NCI-H2227 treated with DMSO at 0.1 percent for 48 hours (cell line): ENCODE results near the gene ATP6V0A1.
A peak's percentile ranks its signal among the peaks of the same experiment; 100 is the strongest.
"Not testable (repeated sequence)": the region's sequence is repeated elsewhere in the genome, so short reads cannot be mapped to it uniquely, and the experiment has no call there.

Source experiments
- DNase-seq: peaks from one replicate; lab custom pipeline; 2025; lab: John Stamatoyannopoulos, UW

The ATP6V0A1 gene

GRCh38 chr17:42519546-42520491 is 61.1 kb downstream of the ATP6V0A1 start:
- no peak for DNase-seq

GRCh38 chr17:42520540-42520951 is 61.9 kb downstream of the ATP6V0A1 start:
- no peak for DNase-seq

GRCh38 chr17:42521036-42521435 is 62.4 kb downstream of the ATP6V0A1 start:
- no peak for DNase-seq

- DNase-seq = no peak
Measured at GRCh38 chr17:42521666-42522262, 63.1 kb downstream of the ATP6V0A1 start.

- no peak for DNase-seq
Measured at GRCh38 chr17:42522263-42522790, 63.6 kb downstream of the ATP6V0A1 start.

GRCh38 chr17:42522798-42523278 is 64.2 kb downstream of the ATP6V0A1 start:
- no peak for DNase-seq

- DNase-seq = no peak
Measured at GRCh38 chr17:42525221-42525620, 66.5 kb downstream of the ATP6V0A1 start.

- DNase-seq = no peak
Measured at GRCh38 chr17:42526031-42526444, 67.4 kb downstream of the ATP6V0A1 start.

GRCh38 chr17:42527932-42528331 is 69.3 kb downstream of the ATP6V0A1 start:
- no peak for DNase-seq

GRCh38 chr17:42529061-42529460 is 70.4 kb downstream of the ATP6V0A1 start:
- DNase-seq = no peak

GRCh38 chr17:42530952-42531454 is 72.3 kb downstream of the ATP6V0A1 start:
- peak; percentile 8 for DNase-seq

GRCh38 chr17:42531455-42532354 is 73.0 kb downstream of the ATP6V0A1 start:
- DNase-seq = peak; percentile 61

- DNase-seq = peak; percentile 79
Measured at GRCh38 chr17:42535155-42536047, 76.7 kb downstream of the ATP6V0A1 start.

- peak; percentile 79 for DNase-seq
Measured at GRCh38 chr17:42536048-42536371, 77.3 kb downstream of the ATP6V0A1 start, which contains the start of gene NAGLU. TSS of gene NAGLU (plus strand) at chr17:42536241. CDS start at chr17:42536273, 32 bp downstream.

- DNase-seq = peak; percentile 66
Measured at GRCh38 chr17:42536372-42537155, 77.9 kb downstream of the ATP6V0A1 start.

GRCh38 chr17:42537156-42537805 is 78.6 kb downstream of the ATP6V0A1 start:
- no peak for DNase-seq

GRCh38 chr17:42537826-42538451 is 79.3 kb downstream of the ATP6V0A1 start:
- DNase-seq = no peak

GRCh38 chr17:42538482-42538881 is 79.8 kb downstream of the ATP6V0A1 start:
- DNase-seq = no peak

GRCh38 chr17:42540558-42540957 is 81.9 kb downstream of the ATP6V0A1 start:
- DNase-seq = not testable (repeated sequence)
